ENCODE measurements around the gene ARSG. TPM values are rescaled to one million over a fixed set of nuclear protein-coding genes. Genes with fewer than 3 reads are reported as not detected.

The ARSG gene
- total RNA-seq, 1 experiment from 2014 or later: 7.9 TPM

DNA sequence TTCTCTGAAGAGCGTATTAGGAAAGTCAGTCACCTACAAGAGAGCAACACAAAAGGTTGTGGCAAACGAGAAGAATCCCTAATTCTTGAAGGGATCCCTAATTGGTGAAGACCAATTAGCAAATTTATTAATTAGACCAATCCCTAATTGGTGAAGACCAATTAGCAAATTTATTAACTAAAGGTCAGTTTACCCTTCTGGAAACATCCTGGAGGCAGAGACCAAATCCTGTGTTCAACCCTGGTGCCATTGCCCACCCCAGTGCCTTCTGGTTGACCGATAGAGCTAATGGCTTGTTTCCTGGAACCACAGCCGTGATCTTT is 91.8 kb downstream of the ARSG start:
- CTCF ChIA-PET: interaction anchor here (1.0 to 1.5 kb wide), 2 partner anchors 16 to 55 kb away, joined by 3 to 4 read pairs; no protein-coding TSS in a partner anchor
- Mint-ChIP-seq H3K36me3 (no peaks in the 10 kb centered on the region), H3K9me3 (no peaks in the 10 kb centered on the region), H3K4me3 (no peak overlapping the region), H3K27me3 (ENCODE audit: low read depth) (no peaks in the 10 kb centered on the region; the same call in 1 of the 2 replicates), H3K4me1 (peaks cover 18% of the 10 kb centered on the region), H3K27ac (no peak overlapping the region)
- no peak for DNase-seq (ENCODE audit: low spot score)
- POLR2A ChIA-PET: no interaction called here
- TF ChIP-seq ATF6 (CRISPR knock-in tag; IDR thresholded peaks at IDR 0.05) (no peak), TCF7 (CRISPR knock-in tag; IDR thresholded peaks at IDR 0.05; ENCODE audit: low read depth) (no peak), PRDM15 (CRISPR knock-in tag; IDR thresholded peaks at IDR 0.05) (no peak), CDX4 (CRISPR knock-in tag; IDR thresholded peaks at IDR 0.05; ENCODE audit: borderline replicate concordance) (no peak), GABPB1 (CRISPR knock-in tag; IDR thresholded peaks at IDR 0.05) (peak; percentile 32; the same call in 1 of the 2 replicates)
- no peak for ATAC-seq

GRCh38 chr17:68383443-68384321 is 92.4 kb downstream of the ARSG start:
- POLR2A ChIA-PET: no interaction called here
- Mint-ChIP-seq H3K9me3 (no peaks in the 10 kb centered on the region), H3K4me1 (peaks cover 12% of the 10 kb centered on the region), H3K36me3 (no peaks in the 10 kb centered on the region), H3K27me3 (ENCODE audit: low read depth) (no peaks in the 10 kb centered on the region; the same call in 1 of the 2 replicates), H3K4me3 (no peak overlapping the region), H3K27ac (no peak overlapping the region)
- TF ChIP-seq GABPB1 (CRISPR knock-in tag; IDR thresholded peaks at IDR 0.05) (peak; percentile 82), JUN (CRISPR knock-in tag; IDR thresholded peaks at IDR 0.05) (no peak)
- DNase-seq (ENCODE audit: low spot score): no peak
- CTCF ChIA-PET: interaction anchor here (1.0 to 1.5 kb wide), 2 partner anchors 16 to 56 kb away, joined by 3 to 4 read pairs; no protein-coding TSS in a partner anchor
- no peak for ATAC-seq

DNA sequence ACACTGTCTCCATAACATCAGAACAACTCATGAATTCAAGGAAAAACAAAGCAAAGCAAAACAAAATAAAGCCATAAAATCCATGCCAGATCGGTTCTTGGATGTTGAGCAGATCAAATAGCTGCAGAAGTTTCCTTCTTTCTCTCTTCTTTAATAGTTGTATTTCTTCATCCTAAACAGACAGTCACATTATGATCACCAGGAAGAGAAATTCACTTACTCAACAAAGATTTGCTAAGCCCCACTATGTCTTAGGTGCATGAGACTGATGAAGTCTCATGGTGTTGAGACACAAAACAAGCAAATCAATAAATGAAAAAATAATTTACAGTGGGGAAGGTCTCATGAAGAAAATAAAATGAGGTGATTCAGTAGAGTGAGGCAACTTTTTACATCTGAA is 93.2 kb downstream of the ARSG start:
- no peaks in the 10 kb centered on the region for H3K9me3 Mint-ChIP-seq
- ChIA-PET POLR2A (no interaction called here), CTCF (interaction anchor here (0.8 kb wide), 1 partner anchor 15 kb away, joined by 4 read pairs; no protein-coding TSS in a partner anchor)
- ATAC-seq (no peak), DNase-seq (ENCODE audit: low spot score) (no peak)
- H3K27ac Mint-ChIP-seq: no peak overlapping the region
- H3K36me3 Mint-ChIP-seq: no peaks in the 10 kb centered on the region
- H3K27me3 Mint-ChIP-seq (ENCODE audit: low read depth): no peaks in the 10 kb centered on the region; the same call in 1 of the 2 replicates
- peaks cover 8% of the 10 kb centered on the region for H3K4me1 Mint-ChIP-seq
- no peak overlapping the region for H3K4me3 Mint-ChIP-seq
- TF ChIP-seq PREB (CRISPR knock-in tag; IDR thresholded peaks at IDR 0.05; ENCODE audit: borderline replicate concordance) (no peak), CBFB (CRISPR knock-in tag; IDR thresholded peaks at IDR 0.05; ENCODE audit: low read depth) (no peak), NFYB (CRISPR knock-in tag; conservative IDR thresholded peaks at IDR 0.05; ENCODE audit: low read depth) (no peak), NR3C1 (CRISPR knock-in tag; conservative IDR thresholded peaks at IDR 0.05; ENCODE audit: low read depth) (no peak), E2F1 (CRISPR knock-in tag; IDR thresholded peaks at IDR 0.05) (no peak), GRHL2 (CRISPR knock-in tag; IDR thresholded peaks at IDR 0.05; ENCODE audit: insufficient replicate concordance, severe bottlenecking) (no peak), TCF7 (CRISPR knock-in tag; IDR thresholded peaks at IDR 0.05; ENCODE audit: low read depth) (no peak), PRRX2 (CRISPR knock-in tag; IDR thresholded peaks at IDR 0.05) (no peak), IRF2 (CRISPR knock-in tag; IDR thresholded peaks at IDR 0.05; ENCODE audit: borderline replicate concordance, low read depth) (no peak), SP1 (CRISPR knock-in tag; conservative IDR thresholded peaks at IDR 0.05) (no peak)
- TF ChIP-seq, protein P1, sequence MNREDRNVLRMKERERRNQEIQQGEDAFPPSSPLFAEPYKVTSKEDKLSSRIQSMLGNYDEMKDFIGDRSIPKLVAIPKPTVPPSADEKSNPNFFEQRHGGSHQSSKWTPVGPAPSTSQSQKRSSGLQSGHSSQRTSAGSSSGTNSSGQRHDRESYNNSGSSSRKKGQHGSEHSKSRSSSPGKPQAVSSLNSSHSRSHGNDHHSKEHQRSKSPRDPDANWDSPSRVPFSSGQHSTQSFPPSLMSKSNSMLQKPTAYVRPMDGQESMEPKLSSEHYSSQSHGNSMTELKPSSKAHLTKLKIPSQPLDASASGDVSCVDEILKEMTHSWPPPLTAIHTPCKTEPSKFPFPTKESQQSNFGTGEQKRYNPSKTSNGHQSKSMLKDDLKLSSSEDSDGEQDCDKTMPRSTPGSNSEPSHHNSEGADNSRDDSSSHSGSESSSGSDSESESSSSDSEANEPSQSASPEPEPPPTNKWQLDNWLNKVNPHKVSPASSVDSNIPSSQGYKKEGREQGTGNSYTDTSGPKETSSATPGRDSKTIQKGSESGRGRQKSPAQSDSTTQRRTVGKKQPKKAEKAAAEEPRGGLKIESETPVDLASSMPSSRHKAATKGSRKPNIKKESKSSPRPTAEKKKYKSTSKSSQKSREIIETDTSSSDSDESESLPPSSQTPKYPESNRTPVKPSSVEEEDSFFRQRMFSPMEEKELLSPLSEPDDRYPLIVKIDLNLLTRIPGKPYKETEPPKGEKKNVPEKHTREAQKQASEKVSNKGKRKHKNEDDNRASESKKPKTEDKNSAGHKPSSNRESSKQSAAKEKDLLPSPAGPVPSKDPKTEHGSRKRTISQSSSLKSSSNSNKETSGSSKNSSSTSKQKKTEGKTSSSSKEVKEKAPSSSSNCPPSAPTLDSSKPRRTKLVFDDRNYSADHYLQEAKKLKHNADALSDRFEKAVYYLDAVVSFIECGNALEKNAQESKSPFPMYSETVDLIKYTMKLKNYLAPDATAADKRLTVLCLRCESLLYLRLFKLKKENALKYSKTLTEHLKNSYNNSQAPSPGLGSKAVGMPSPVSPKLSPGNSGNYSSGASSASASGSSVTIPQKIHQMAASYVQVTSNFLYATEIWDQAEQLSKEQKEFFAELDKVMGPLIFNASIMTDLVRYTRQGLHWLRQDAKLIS (CRISPR knock-in tag; IDR thresholded peaks at IDR 0.05; ENCODE audit: borderline replicate concordance): no peak
